Endodermal cell (in vitro differentiated cells): ENCODE results near the gene ENAH. TPM values are rescaled to one million over a fixed set of nuclear protein-coding genes. Genes with fewer than 3 reads are reported as not detected.

Experiments used
- DNase-seq: peaks from one replicate; pipeline ENCODE4 v3.0.0-alpha.2; 2017
- H3K27ac ChIP-seq: 2 replicates; pipeline ENCODE4 v1.5.1; 2013; ENCODE audit warnings: mild to moderate bottlenecking, low read depth, low read length, moderate library complexity
- H3K27me3 ChIP-seq: 2 replicates; pipeline ENCODE4 v1.6.1; 2013; ENCODE audit warnings: mild to moderate bottlenecking, low read length, moderate library complexity; ENCODE audit not compliant: insufficient read depth, control insufficient read depth, poor library complexity, severe bottlenecking
- H3K36me3 ChIP-seq: 2 replicates; pipeline ENCODE4 v1.7.0; 2013; ENCODE audit warnings: mild to moderate bottlenecking, low read length, moderate library complexity; ENCODE audit not compliant: control insufficient read depth, insufficient read depth
- H3K4me1 ChIP-seq: one replicate; pipeline ENCODE4 v1.7.0; 2013; ENCODE audit warnings: low read length; ENCODE audit not compliant: control insufficient read depth, insufficient read depth
- H3K4me3 ChIP-seq: 2 replicates; pipeline ENCODE4 v1.5.1; 2013; ENCODE audit warnings: mild to moderate bottlenecking, low read length, moderate library complexity
- H3K9ac ChIP-seq: 2 replicates; pipeline ENCODE4 v1.6.1; 2013; ENCODE audit warnings: mild to moderate bottlenecking, low read length, moderate library complexity; ENCODE audit not compliant: poor library complexity, severe bottlenecking; ENCODE audit errors: extremely low read depth
- H3K9me3 ChIP-seq: 2 replicates; pipeline ENCODE4 v1.6.1; 2013; ENCODE audit warnings: mild to moderate bottlenecking, low read length, moderate library complexity; ENCODE audit not compliant: control insufficient read depth
- H3K27ac Mint-ChIP-seq: 2 replicates; pipeline ENCODE4 v1.8.0; 2020; ENCODE audit warnings: mixed read lengths
- H3K27me3 Mint-ChIP-seq: 2 replicates; pipeline ENCODE4 v1.8.0; 2021; ENCODE audit warnings: mild to moderate bottlenecking, mixed read lengths; ENCODE audit not compliant: insufficient read depth
- H3K36me3 Mint-ChIP-seq: 2 replicates; pipeline ENCODE4 v1.8.0; 2020; ENCODE audit warnings: low read depth, mixed read lengths
- H3K4me1 Mint-ChIP-seq: 2 replicates; pipeline ENCODE4 v1.8.0; 2020; ENCODE audit warnings: mixed read lengths
- H3K4me3 Mint-ChIP-seq: 2 replicates; pipeline ENCODE4 v1.8.0; 2020; ENCODE audit warnings: mild to moderate bottlenecking, moderate library complexity, mixed read lengths
- H3K9me3 Mint-ChIP-seq: 2 replicates; pipeline ENCODE4 v1.8.0; 2020; ENCODE audit warnings: mild to moderate bottlenecking, mixed read lengths
- WGBS, 2 experiments: methylation state at CpG; one replicate each; pipeline versions ENCODE4 v1.1.5 to v1.1.7; 2013; ENCODE audit warnings: missing lambda C conversion rate in 2 of 2, mixed read lengths in 1 of 2; ENCODE audit not compliant: insufficient coverage in 1 of 2, insufficient read length in 1 of 2; 5-methylcytosine and 5-hydroxymethylcytosine counted together
- total RNA-seq, 2 donors: library from RNA; stranded (reverse); fragmentation: NEBNext Ultra II Directional in 1 of 2; extraction: Animal tissue kit (Norgen Biotek cat#: 25700) in 1 of 2; gene quantifications; 2 replicates in 1 of 2; 3 replicates in 1 of 2; pipeline ENCODE4 v1.2.1, GENCODE V29; 2021
- TF ChIP-seq, protein P1 (sequence below): fragments of 200-600 bp; sonication (generic); conservative IDR thresholded peaks from 2 replicates; pipeline ENCODE4 v1.5.0; 2021; ENCODE audit warnings: antibody characterized with exemption, mild to moderate bottlenecking

The ENAH gene
- total RNA-seq, 2 donors from 2014 or later = 263 to 267 TPM

DNA sequence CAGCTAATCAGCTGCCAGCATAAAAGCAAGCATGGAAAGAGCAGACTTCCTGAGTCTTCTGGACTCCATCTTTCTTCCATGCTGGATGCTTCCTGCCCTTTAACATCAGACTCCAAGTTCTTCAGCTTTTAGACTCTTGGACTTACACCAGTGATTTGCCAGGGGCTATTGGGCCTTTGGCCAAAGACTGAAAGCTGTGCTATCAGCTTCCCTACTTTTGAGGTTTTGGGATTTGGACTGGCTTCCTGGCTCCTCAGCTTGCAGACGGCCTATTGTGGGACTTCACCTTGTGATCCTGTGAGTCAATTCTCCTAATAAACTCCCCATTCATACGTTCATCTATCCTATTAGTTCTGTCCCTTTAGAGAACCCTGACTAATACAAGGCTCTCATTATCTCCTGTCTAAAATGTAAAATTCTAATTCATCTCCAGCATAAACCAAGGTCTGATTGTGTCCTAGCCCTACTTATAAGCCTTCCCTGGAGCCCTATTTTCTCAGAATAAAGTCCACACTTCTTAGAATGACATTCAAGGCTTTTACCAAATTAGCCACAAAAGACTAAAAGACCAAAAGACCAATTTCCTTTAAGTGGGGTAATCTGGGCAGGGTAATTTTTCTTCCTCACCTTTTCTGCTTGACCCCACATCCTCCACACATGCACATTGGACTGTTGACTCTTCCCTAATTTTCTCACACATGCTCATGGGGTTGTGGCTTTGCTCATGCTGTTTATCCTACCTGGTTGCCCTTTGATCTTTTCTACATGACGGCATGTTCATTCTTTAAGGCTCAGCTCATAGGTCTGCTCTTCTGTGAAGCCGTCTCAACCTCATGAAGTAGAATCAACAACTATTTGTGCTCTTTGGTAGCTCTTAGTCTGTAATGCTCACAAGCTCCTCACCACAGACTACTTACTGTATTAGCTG is 18.1 kb upstream of the ENAH start:
- Histone ChIP-seq H3K4me3 (no peak overlapping the region), H3K27ac (no peak overlapping the region), H3K4me1 (no peaks in the 10 kb centered on the region), H3K9me3 (no peaks in the 10 kb centered on the region), H3K36me3 (no peaks in the 10 kb centered on the region), H3K9ac (no peak overlapping the region), H3K27me3 (no peaks in the 10 kb centered on the region)
- Mint-ChIP-seq H3K27ac (no peak overlapping the region), H3K9me3 (no peaks in the 10 kb centered on the region), H3K36me3 (no peaks in the 10 kb centered on the region), H3K27me3 (peaks cover 5% of the 10 kb centered on the region), H3K4me1 (peaks cover 4% of the 10 kb centered on the region), H3K4me3 (no peak overlapping the region)
- DNase-seq = no peak
- TF ChIP-seq, protein P1, sequence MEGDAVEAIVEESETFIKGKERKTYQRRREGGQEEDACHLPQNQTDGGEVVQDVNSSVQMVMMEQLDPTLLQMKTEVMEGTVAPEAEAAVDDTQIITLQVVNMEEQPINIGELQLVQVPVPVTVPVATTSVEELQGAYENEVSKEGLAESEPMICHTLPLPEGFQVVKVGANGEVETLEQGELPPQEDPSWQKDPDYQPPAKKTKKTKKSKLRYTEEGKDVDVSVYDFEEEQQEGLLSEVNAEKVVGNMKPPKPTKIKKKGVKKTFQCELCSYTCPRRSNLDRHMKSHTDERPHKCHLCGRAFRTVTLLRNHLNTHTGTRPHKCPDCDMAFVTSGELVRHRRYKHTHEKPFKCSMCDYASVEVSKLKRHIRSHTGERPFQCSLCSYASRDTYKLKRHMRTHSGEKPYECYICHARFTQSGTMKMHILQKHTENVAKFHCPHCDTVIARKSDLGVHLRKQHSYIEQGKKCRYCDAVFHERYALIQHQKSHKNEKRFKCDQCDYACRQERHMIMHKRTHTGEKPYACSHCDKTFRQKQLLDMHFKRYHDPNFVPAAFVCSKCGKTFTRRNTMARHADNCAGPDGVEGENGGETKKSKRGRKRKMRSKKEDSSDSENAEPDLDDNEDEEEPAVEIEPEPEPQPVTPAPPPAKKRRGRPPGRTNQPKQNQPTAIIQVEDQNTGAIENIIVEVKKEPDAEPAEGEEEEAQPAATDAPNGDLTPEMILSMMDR = no peak
- 80 to 84% methylated on average over 4 of the region's 4 CpGs for WGBS, 2 experiments

DNA sequence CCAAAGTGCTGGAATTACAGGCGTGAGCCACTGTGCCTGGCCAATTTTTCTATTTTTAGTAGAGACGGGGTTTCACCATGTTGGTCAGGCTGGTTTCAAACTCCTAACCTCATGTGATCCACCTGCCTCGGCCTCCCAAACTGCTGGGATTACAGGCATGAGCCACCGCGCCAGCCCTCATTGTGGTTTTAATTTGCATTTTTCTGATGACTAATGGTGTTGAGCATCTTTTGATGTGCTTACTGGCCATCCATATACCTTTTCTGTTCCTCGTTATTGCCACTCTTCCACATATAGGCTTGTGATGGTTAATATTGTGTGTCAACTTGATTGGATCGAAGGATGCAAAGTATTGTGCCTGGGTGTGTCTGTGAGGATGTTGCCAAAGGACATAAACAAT is 17.4 kb upstream of the ENAH start:
- H3K27me3 ChIP-seq = no peaks in the 10 kb centered on the region
- Mint-ChIP-seq H3K4me1 (peaks cover 4% of the 10 kb centered on the region), H3K9me3 (no peaks in the 10 kb centered on the region), H3K27ac (no peak overlapping the region), H3K4me3 (no peak overlapping the region), H3K27me3 (no peaks in the 10 kb centered on the region), H3K36me3 (no peaks in the 10 kb centered on the region)
- DNase-seq = no peak
- no peaks in the 10 kb centered on the region for H3K4me1 ChIP-seq
- no peak overlapping the region for H3K27ac ChIP-seq
- no peaks in the 10 kb centered on the region for H3K9me3 ChIP-seq
- no peak overlapping the region for H3K9ac ChIP-seq
- TF ChIP-seq, protein P1 = no peak
- H3K4me3 ChIP-seq = no peak overlapping the region
- 92 to 96% methylated on average over 5 to 7 of the region's 7 CpGs for WGBS, 2 experiments
- no peaks in the 10 kb centered on the region for H3K36me3 ChIP-seq

DNA sequence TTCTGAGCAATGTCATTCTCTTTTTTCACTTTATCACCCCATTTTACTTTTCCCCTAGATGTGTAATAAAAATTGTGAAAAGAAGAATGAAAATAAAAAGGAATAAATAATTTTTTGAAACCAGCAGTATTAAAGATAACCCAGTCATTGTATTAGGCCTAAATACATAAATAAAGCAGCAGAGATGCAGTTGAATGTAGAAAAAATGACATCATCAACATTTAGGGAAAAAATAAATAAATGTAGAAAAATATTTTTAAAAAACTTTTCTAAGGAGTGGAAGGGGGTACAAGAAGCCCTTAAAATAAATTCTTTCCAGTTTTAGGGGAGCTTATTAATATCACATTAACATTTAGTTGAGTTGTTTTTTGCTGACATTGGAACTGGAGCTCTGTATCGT is 15.3 kb upstream of the ENAH start:
- WGBS, 2 experiments = 100% methylated on average over 1 of the region's 1 CpG; no CpG with 5 or more reads in 1 of the 2 experiments
- no peaks in the 10 kb centered on the region for H3K9me3 ChIP-seq
- Mint-ChIP-seq H3K4me3 (no peak overlapping the region), H3K9me3 (no peaks in the 10 kb centered on the region), H3K36me3 (no peaks in the 10 kb centered on the region), H3K4me1 (peaks cover 4% of the 10 kb centered on the region), H3K27me3 (no peaks in the 10 kb centered on the region), H3K27ac (no peak overlapping the region)
- DNase-seq = no peak
- no peak overlapping the region for H3K4me3 ChIP-seq
- H3K9ac ChIP-seq = no peak overlapping the region
- no peaks in the 10 kb centered on the region for H3K27me3 ChIP-seq
- no peak overlapping the region for H3K27ac ChIP-seq
- H3K4me1 ChIP-seq = no peaks in the 10 kb centered on the region
- TF ChIP-seq, protein P1 = no peak
- H3K36me3 ChIP-seq = no peaks in the 10 kb centered on the region
